Measurements from ENCODE around the gene SGCG.
"Not testable (repeated sequence)": the region's sequence is repeated elsewhere in the genome, so short reads cannot be mapped to it uniquely, and the experiment has no call there.

SGCG gene

GRCh38 chr13:23180711-23181110, at the start of gene SGCG:
TSS of gene SGCG (plus strand) at chr13:23180979. CDS start at chr13:23203695, 22,716 bp downstream.
- no peak for DNase-seq

GRCh38 chr13:23134542-23134941, 46.2 kb upstream of the SGCG start:
- no peak for DNase-seq

GRCh38 chr13:23140492-23140891, 40.3 kb upstream of the SGCG start:
- DNase-seq, result no peak

GRCh38 chr13:23141964-23142363, 38.8 kb upstream of the SGCG start:
- no peak for DNase-seq

- DNase-seq, result not testable (repeated sequence)
Measured at GRCh38 chr13:23142607-23143006, 38.2 kb upstream of the SGCG start.

GRCh38 chr13:23144431-23144830, 36.3 kb upstream of the SGCG start:
- DNase-seq, result no peak

- no peak for DNase-seq
Measured at GRCh38 chr13:23146006-23146405, 34.8 kb upstream of the SGCG start.

GRCh38 chr13:23146811-23147625, 33.8 kb upstream of the SGCG start:
- DNase-seq, result no peak

- no peak for DNase-seq
Measured at GRCh38 chr13:23147827-23148226, 33.0 kb upstream of the SGCG start.

- DNase-seq, result no peak
Measured at GRCh38 chr13:23157781-23158180, 23.0 kb upstream of the SGCG start.

- no peak for DNase-seq
Measured at GRCh38 chr13:23159205-23159759, 21.5 kb upstream of the SGCG start.

GRCh38 chr13:23159760-23160637, 20.8 kb upstream of the SGCG start:
- no peak for DNase-seq

- no peak for DNase-seq
Measured at GRCh38 chr13:23160638-23161480, 19.9 kb upstream of the SGCG start.

- no peak for DNase-seq
Measured at GRCh38 chr13:23161481-23161825, 19.3 kb upstream of the SGCG start.

GRCh38 chr13:23175920-23176319, 4.9 kb upstream of the SGCG start:
- DNase-seq, result no peak

GRCh38 chr13:23182142-23182541, 1.4 kb downstream of the SGCG start:
- no peak for DNase-seq

GRCh38 chr13:23183292-23183691, 2.5 kb downstream of the SGCG start:
- no peak for DNase-seq

GRCh38 chr13:23185542-23185941, 4.8 kb downstream of the SGCG start:
- no peak for DNase-seq

- no peak for DNase-seq
Measured at GRCh38 chr13:23201870-23202269, 21.1 kb downstream of the SGCG start.

GRCh38 chr13:23202383-23202782, 21.6 kb downstream of the SGCG start:
- DNase-seq, result no peak

GRCh38 chr13:23203516-23203915, 22.7 kb downstream of the SGCG start:
- peak; percentile 10 for DNase-seq

- DNase-seq, result no peak
Measured at GRCh38 chr13:23205807-23206206, 25.0 kb downstream of the SGCG start.

- no peak for DNase-seq
Measured at GRCh38 chr13:23212671-23213070, 31.9 kb downstream of the SGCG start.
